HG02678 (cell line): ENCODE data around the gene EMC8.

ENCODE experiments used
- ATAC-seq: cut with Tn5 transposase; IDR thresholded peaks from one replicate; pipeline ENCODE4 v1.9.1; 2021; ENCODE audit warnings: mild to moderate bottlenecking, moderate library complexity; ENCODE audit not compliant: unreplicated experiment

Gene EMC8

DNA sequence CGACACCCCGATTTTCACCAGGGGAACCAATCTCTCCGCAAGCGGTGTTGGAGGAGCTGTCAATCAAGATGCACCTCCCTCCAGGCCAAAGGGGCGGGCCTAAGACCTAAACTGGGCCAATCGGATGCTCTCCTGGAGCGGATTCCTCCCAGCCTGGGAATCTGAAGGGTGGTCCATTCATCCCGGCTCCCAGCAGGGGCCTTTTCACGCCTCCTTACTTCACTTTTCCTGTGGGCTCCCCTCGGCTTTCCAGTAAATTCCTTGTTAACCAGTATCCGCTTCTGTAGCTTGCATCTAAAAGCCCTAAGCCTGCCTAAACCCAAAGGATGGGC is 65.5 kb downstream of the EMC8 start:
- ATAC-seq, result no peak

DNA sequence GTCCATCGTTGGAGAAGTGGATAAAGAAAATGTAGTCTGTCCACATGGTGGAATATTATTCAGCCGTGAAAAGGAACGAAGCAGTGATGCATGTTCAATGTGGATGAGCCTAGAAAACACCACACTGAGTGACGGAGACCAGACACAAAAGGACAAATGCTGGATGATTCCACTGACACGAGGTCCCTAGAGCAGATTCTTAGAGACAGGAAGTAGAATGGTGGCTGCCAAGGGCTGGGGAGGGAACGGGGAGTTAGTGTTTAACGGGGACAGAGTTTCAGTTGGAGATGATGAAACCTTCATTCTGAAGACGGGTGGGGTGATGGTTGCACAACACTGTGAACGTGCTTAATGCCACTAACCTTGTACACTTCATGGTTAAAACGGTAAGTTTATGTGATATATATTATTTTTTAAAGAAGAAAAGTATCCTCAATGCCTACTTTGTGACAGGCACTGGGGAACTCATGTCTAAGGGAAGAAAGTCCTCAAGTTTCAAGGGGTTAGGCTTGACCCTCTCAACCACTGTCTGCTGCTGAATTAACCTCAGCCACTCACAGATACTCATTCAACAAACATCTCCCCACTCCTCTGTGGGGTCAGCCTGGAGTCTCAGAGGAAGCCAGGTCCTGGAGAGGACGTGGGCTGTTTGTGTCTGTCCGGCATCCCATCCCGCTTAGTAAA is 66.0 kb downstream of the EMC8 start:
- no peak for ATAC-seq

- ATAC-seq, result no peak
These were observed 68.2 kb downstream of the EMC8 start for GRCh38 chr16:85731179-85731578.

GRCh38 chr16:85730186-85730465 is 69.2 kb downstream of the EMC8 start:
- ATAC-seq, result no peak

DNA sequence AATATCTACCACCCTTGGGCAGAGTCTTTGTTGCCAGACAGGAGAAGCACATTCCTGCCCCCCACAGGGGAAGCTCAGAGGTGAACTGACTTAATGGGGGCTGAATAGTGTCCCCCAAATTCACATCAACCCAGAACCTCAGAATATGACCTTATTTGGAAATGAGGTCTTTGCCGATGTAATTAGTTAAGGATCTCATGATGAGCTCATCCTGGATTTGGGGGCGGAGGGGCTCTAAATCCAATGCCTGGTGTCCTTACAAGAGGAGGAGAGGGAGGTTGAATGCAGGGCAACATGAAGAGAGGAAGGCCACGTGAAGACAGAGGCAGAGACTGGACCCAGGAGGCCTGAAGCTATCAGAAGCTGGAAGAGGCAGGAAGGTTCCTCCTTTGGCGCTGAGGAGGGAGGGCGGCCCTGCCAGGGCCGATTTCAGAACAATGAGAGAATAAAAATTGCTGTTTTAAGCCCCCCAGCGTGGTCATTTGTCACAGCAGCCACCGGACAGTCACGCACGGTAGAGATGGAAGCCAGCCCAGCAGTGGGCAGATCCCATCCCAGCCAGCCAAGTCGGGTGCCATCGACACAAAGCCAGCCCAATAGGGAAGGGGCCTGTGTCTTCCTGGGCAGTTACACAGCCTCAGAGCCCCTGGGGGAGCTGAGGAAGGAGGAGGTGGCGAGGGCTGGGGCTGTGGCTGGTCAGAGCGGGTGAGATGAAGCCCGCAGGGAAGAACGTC is 69.7 kb downstream of the EMC8 start:
- no peak for ATAC-seq

GRCh38 chr16:85728879-85729278 is 70.5 kb downstream of the EMC8 start:
- no peak for ATAC-seq
